Type B pancreatic cell (in vitro differentiated cells): ENCODE measurements around the gene OPTN. TPM values are rescaled to one million over a fixed set of nuclear protein-coding genes. Genes with fewer than 3 reads are reported as not detected.
"Not testable (repeated sequence)": the region's sequence is repeated elsewhere in the genome, so short reads cannot be mapped to it uniquely, and the experiment has no call there.

Experiments used
- DNase-seq: peaks from one replicate; pipeline ENCODE4 v3.0.0; 2021; ENCODE audit warnings: mixed read lengths; ENCODE audit not compliant: unreplicated experiment; ENCODE audit errors: extremely low spot score
- H3K27ac Mint-ChIP-seq: 2 replicates; pipeline ENCODE4 v1.8.0; 2021; ENCODE audit warnings: mild to moderate bottlenecking, mixed read lengths
- H3K27me3 Mint-ChIP-seq: 2 replicates; pipeline ENCODE4 v1.8.0; 2021; ENCODE audit warnings: mixed read lengths
- H3K36me3 Mint-ChIP-seq: 2 replicates; pipeline ENCODE4 v1.8.0; 2021; ENCODE audit warnings: mixed read lengths
- H3K4me1 Mint-ChIP-seq: one replicate; pipeline ENCODE4 v1.8.0; 2021; ENCODE audit warnings: mixed read lengths; ENCODE audit not compliant: unreplicated experiment
- H3K4me3 Mint-ChIP-seq: 2 replicates; pipeline ENCODE4 v1.8.0; 2021; ENCODE audit warnings: mild to moderate bottlenecking, mixed read lengths
- H3K9me3 Mint-ChIP-seq: 2 replicates; pipeline ENCODE4 v1.8.0; 2021; ENCODE audit warnings: mixed read lengths
- total RNA-seq: library from RNA; stranded (reverse); gene quantifications from 2 replicates; pipeline ENCODE4 v1.2.1, GENCODE V29; 2021; ENCODE audit warnings: low replicate concordance
- TF ChIP-seq, protein P1 (sequence below): fragments of 200-600 bp; sonication (generic); conservative IDR thresholded peaks from 2 replicates; pipeline ENCODE4 v1.5.0; 2021; ENCODE audit warnings: antibody characterized with exemption, mild to moderate bottlenecking

OPTN gene
- total RNA-seq, 1 donor from 2014 or later, result 43.2 TPM

DNA sequence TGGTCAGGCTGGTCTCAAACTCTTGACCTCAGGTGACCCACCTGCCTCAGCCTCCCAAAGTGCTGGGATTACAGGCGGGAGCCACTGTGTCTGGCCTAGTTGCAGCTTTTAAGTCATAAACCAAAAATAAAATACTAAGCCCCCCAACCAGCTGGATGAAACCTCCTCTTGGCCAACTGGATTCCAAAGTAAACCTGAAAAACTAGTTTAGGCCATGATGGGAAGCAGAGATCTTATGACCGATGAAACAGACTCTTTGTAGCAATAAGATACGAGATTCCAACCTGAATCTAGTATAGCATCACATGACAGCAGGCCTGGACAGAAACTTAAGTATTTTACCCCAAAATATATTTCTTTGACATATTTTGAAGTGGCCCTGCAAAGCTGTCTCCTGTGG is 52.3 kb downstream of the OPTN start:
- Mint-ChIP-seq H3K4me1 (no peaks in the 10 kb centered on the region), H3K9me3 (peaks cover 7% of the 10 kb centered on the region), H3K4me3 (no peak overlapping the region), H3K27me3 (no peaks in the 10 kb centered on the region), H3K27ac (peak overlapping the region; percentile 86), H3K36me3 (peaks cover 3% of the 10 kb centered on the region)
- no peak for DNase-seq
- TF ChIP-seq, protein P1, sequence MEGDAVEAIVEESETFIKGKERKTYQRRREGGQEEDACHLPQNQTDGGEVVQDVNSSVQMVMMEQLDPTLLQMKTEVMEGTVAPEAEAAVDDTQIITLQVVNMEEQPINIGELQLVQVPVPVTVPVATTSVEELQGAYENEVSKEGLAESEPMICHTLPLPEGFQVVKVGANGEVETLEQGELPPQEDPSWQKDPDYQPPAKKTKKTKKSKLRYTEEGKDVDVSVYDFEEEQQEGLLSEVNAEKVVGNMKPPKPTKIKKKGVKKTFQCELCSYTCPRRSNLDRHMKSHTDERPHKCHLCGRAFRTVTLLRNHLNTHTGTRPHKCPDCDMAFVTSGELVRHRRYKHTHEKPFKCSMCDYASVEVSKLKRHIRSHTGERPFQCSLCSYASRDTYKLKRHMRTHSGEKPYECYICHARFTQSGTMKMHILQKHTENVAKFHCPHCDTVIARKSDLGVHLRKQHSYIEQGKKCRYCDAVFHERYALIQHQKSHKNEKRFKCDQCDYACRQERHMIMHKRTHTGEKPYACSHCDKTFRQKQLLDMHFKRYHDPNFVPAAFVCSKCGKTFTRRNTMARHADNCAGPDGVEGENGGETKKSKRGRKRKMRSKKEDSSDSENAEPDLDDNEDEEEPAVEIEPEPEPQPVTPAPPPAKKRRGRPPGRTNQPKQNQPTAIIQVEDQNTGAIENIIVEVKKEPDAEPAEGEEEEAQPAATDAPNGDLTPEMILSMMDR, result no peak

DNA sequence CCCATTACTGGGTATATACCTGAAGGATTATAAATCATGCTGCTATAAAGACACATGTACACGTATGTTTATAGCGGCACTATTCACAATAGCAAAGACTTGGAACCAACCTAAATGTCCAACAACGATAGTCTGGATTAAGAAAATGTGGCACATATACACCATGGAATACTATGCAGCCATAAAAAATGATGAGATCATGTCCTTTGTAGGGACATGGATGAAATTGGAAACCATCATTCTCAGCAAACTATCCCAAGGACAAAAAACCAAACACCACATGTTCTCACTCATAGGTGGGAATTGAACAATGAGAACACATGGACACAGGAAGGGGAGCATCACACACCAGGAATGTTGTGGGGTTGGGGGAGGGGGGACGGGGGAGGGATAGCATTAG is 55.9 kb downstream of the OPTN start:
- not testable (repeated sequence) for H3K27ac Mint-ChIP-seq, H3K27me3 Mint-ChIP-seq, DNase-seq, H3K9me3 Mint-ChIP-seq, H3K4me1 Mint-ChIP-seq, H3K36me3 Mint-ChIP-seq, H3K4me3 Mint-ChIP-seq

DNA sequence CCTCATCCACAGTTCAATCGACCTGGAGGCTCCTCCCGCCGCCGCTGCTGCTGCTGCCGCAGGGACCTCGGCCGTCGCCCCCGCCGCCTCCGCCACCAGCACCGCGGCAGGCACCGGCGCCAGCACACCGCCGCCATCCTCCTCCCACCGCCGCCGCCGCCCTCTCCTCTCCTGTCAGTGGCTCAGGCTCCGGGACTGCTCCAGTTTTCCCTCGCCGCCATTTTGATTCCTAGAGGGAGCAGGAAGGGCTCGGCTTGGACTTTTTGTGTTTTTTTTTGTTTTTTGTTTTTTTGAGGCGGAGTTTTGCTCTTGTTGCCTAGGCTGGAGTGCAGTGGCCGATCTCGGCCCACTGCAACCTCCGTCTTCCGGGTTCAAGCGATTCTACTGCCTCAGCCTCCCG is 58.4 kb downstream of the OPTN start:
- no peak for DNase-seq
- Mint-ChIP-seq H3K4me1 (peaks cover 16% of the 10 kb centered on the region), H3K4me3 (no peak overlapping the region), H3K27me3 (no peaks in the 10 kb centered on the region), H3K27ac (no peak overlapping the region), H3K9me3 (no peaks in the 10 kb centered on the region), H3K36me3 (peaks cover 10% of the 10 kb centered on the region)
- TF ChIP-seq, protein P1, result no peak

DNA sequence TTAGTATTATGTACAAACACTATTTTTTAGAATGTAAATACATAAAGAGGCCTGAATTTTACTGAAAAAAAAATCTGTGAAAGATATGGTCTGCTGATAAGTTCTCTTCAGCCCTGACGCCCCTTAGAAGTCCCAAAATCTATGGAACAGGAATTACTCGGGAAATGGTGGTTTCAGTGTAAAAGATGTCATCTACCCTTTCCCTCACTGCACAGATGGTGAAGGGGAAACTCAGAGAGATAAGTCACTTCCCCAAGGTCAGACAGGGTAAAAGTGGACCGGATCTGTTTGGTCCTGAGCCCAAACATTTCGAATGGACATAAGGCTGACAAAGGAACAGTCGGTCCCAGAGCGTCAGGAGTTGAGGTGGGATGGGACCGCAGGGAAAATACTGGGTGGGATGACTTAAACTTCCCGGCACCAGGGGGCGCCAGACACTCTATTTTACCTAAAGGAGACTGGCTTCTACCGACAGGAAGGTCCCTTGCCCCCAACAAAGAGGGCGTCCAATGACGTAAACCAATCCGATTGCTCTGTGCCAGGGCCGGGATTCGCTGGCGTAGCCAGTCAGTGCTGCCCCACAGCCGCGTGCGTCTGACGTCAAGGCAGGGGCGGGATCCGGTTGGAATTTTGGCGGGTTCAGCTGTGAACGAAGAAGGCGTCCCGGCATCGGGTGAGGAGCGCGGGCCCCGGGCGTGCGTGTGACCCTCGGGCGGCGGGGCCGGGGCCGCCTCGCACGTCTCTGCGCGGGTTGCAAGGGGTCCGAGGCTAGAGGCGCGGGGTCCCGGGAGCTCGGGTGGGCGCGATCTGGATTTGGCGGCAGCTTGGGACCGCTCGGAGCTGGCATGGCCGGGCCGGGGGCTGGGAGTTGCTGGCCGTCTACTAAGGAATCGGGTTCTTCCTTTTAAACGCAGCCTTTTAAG is 61.2 kb downstream of the OPTN start, which contains the start of gene MCM10:
MCM10 (plus strand) TSS at position 625 of the 923 bp plus-strand sequence. CDS start 2,645 bp downstream, outside the sequence.
- peak; percentile 98 for DNase-seq
- Mint-ChIP-seq H3K4me3 (peak within 1 kb of the TSS; percentile 91), H3K4me1 (peaks cover 16% of the 10 kb centered on the region), H3K36me3 (peaks cover 13% of the 10 kb centered on the region), H3K27ac (peak within 1 kb of the TSS; percentile 92), H3K9me3 (no peaks in the 10 kb centered on the region), H3K27me3 (no peaks in the 10 kb centered on the region)
- TF ChIP-seq, protein P1, result peak; percentile 93

DNA sequence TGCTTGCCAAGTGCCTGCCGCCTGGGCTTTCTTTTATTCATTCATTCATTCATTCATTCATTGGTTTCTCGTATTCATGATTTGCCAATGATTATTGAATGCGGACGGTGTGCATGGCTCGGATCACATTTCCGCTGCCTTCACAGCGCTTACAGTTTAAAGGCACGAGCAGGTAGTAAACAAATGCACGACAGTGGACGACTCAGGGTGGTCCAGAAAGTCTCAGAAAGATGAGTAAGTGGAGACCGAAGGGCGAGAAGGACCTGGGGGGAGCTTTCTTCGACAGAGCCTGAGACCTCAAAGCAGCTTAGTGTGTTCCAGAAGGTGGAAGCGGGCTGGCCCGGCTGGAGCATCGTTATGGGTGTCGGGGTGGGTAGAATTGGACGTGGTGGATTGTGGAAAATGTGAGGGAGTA is 61.9 kb downstream of the OPTN start:
- no peaks in the 10 kb centered on the region for H3K27me3 Mint-ChIP-seq
- DNase-seq, result no peak
- peaks cover 13% of the 10 kb centered on the region for H3K36me3 Mint-ChIP-seq
- no peaks in the 10 kb centered on the region for H3K9me3 Mint-ChIP-seq
- peak overlapping the region; percentile 91 for H3K4me3 Mint-ChIP-seq
- peak overlapping the region; percentile 43 for H3K27ac Mint-ChIP-seq
- TF ChIP-seq, protein P1, result no peak
- H3K4me1 Mint-ChIP-seq, result peaks cover 16% of the 10 kb centered on the region

DNA sequence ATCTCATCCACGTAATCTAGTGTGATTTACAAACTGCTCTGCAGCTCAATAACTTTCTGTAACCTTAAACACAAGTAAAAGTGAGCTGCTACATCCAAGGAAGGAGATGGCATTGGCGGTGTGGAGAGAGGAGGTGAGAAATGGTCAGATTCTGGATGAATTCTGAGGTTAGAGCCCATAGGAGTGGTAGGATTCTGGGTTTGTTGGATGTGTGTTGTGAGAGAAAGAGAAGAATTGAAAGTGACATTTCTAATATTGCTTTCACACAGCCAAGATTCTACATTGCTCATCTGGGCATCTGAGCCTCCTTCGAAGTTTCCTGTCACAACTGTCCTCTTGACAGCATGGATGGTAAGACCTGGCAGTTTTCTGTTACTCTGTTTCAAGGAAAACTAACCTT is 63.9 kb downstream of the OPTN start:
- H3K9me3 Mint-ChIP-seq, result no peaks in the 10 kb centered on the region
- H3K27me3 Mint-ChIP-seq, result no peaks in the 10 kb centered on the region
- peaks cover 16% of the 10 kb centered on the region for H3K4me1 Mint-ChIP-seq
- no peak for DNase-seq
- TF ChIP-seq, protein P1, result no peak
- peaks cover 22% of the 10 kb centered on the region for H3K36me3 Mint-ChIP-seq
- H3K27ac Mint-ChIP-seq, result no peak overlapping the region
- H3K4me3 Mint-ChIP-seq, result peak overlapping the region; percentile 35
